ENCODE measurements around the gene RAB8B. TPM values are rescaled to one million over a fixed set of nuclear protein-coding genes. Genes with fewer than 3 reads are reported as not detected.

Gene RAB8B
- total RNA-seq, 4 donors from 2014 or later, result 9.1 to 23.6 (median 10.7) TPM

DNA sequence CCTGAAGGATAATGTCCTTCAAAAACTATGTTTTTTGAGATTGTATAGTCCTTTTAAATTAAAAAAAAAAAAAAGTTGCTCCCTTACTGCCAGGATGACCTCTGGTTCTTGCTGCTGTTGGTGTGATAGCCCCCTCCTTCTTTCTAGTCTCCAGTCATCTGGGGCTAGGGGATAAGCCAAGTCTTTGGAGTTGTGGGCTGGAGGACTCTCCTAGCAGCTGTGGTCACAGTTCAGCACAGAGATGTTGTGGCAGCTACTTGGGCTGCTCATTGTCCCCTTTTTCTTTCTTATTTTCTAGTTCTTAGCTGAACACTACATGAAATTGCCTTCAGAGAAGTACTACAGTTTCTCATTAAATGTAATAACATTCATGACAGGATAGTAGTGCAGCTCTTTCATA lies 48.8 kb downstream of the RAB8B start:
- intact Hi-C loops (cut with DNase I; ENCODE audit: low total_unique reads), result no loop called here
- no peak for DNase-seq (ENCODE audit: low spot score in 2 of 2)
- TF ChIP-seq POLR2A (IDR thresholded peaks at IDR 0.05) (no peak), CTCF (IDR thresholded peaks at IDR 0.05) (no peak)
- no peak overlapping the region for H3K4me3 ChIP-seq (ENCODE audit: low read depth, poor library complexity, severe bottlenecking)

- WGBS, 2 donors, result 13 to 20% methylated on average over 1 of the region's 1 CpG
- DNase-seq (ENCODE audit: low spot score in 2 of 2), result no peak
- H3K4me3 ChIP-seq (ENCODE audit: low read depth, poor library complexity, severe bottlenecking), result no peak overlapping the region
- intact Hi-C loops (cut with DNase I; ENCODE audit: low total_unique reads), result no loop called here
- no peak for TF ChIP-seq CTCF (IDR thresholded peaks at IDR 0.05)
- TF ChIP-seq POLR2A (IDR thresholded peaks at IDR 0.05), result no peak
Observed at GRCh38 chr15:63238796-63239195, 49.4 kb downstream of the RAB8B start.

- 53 to 57% methylated on average over 3 of the region's 3 CpGs for WGBS, 2 donors
- TF ChIP-seq POLR2A (IDR thresholded peaks at IDR 0.05) (no peak), CTCF (IDR thresholded peaks at IDR 0.05) (no peak)
- DNase-seq (ENCODE audit: low spot score in 2 of 2), result no peak
- H3K4me3 ChIP-seq (ENCODE audit: low read depth, poor library complexity, severe bottlenecking), result no peak overlapping the region
- intact Hi-C loops (cut with DNase I; ENCODE audit: low total_unique reads), result no loop called here
Observed at GRCh38 chr15:63240109-63240508, 50.7 kb downstream of the RAB8B start.

DNA sequence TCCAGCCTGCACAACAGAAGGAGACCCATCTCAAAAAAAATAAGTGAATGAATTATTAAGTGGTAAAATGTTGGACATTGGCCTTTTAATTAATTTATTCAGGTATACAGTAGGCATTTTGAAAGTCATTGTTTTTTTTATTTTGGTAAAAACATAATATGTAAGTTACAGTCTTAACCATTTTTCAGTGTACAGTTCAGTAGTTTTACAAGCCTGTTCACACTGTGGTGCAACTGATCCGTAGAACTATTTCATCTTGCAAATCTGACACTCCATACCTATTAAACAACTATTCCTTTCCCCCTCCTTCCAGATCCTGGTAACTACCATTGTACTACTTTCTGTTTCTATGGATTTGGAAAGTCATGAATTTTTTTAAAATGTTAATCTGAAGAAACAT lies 51.9 kb downstream of the RAB8B start:
- H3K4me3 ChIP-seq (ENCODE audit: low read depth, poor library complexity, severe bottlenecking), result no peak overlapping the region
- WGBS, 2 donors, result 92 to 98% methylated on average over 1 of the region's 1 CpG
- TF ChIP-seq CTCF (IDR thresholded peaks at IDR 0.05) (no peak), POLR2A (IDR thresholded peaks at IDR 0.05) (no peak)
- intact Hi-C loops (cut with DNase I; ENCODE audit: low total_unique reads), result no loop called here
- no peak for DNase-seq (ENCODE audit: low spot score in 2 of 2)

- WGBS, 2 donors, result 66 to 81% methylated on average over 1 of the region's 1 CpG
- intact Hi-C loops (cut with DNase I; ENCODE audit: low total_unique reads), result no loop called here
- peak in 1 of 2 donors; percentile 89 for DNase-seq (ENCODE audit: low spot score in 2 of 2)
- H3K4me3 ChIP-seq (ENCODE audit: low read depth, poor library complexity, severe bottlenecking), result no peak overlapping the region
- TF ChIP-seq CTCF (IDR thresholded peaks at IDR 0.05) (no peak), POLR2A (IDR thresholded peaks at IDR 0.05) (no peak)
Observed at GRCh38 chr15:63243101-63243500, 53.7 kb downstream of the RAB8B start.

GRCh38 chr15:63243776-63244175 lies 54.4 kb downstream of the RAB8B start:
- intact Hi-C loops (cut with DNase I; ENCODE audit: low total_unique reads), result no loop called here
- TF ChIP-seq CTCF (IDR thresholded peaks at IDR 0.05), result no peak
- TF ChIP-seq POLR2A (IDR thresholded peaks at IDR 0.05), result no peak
- no peak for DNase-seq (ENCODE audit: low spot score in 2 of 2)
- 73 to 76% methylated on average over 1 of the region's 1 CpG for WGBS, 2 donors
- no peak overlapping the region for H3K4me3 ChIP-seq (ENCODE audit: low read depth, poor library complexity, severe bottlenecking)

All from lower leg skin (tissue), 4 donors.